Measurements from ENCODE around the gene ZNF14. TPM values are rescaled to one million over a fixed set of nuclear protein-coding genes. Genes with fewer than 3 reads are reported as not detected.

The ZNF14 gene
- total and polyA plus RNA-seq, 10 donors: 5.2 to 17.1 (median 10.5) TPM

Small RNA genes lying within 50 kb of the gene (small RNA-seq; reads per million reads assigned to genes)
- gene AC011458.2 (0 reads per million in 4 donors), gene AC011477.5 (0 reads per million in 4 donors)

Other genes starting within 250 kb of the ZNF14 start
- 1 to 10 TPM; 2.3 to 5.6 (median 3.7) TPM for gene TSSK6, start 217.6 kb downstream of the ZNF14 start, total RNA-seq
- gene TSSK6, start 217.6 kb downstream of the ZNF14 start, polyA plus RNA-seq: 1 to 10 TPM; 1.7 to 3.3 (median 2.4) TPM
- gene NDUFA13, start 216.9 kb downstream of the ZNF14 start, total RNA-seq: 100 to 1,000 TPM in 4 of 7 donors, 10 to 100 TPM in 3; 24.0 to 216 (median 182) TPM
- gene NDUFA13, start 216.9 kb downstream of the ZNF14 start, polyA plus RNA-seq: 100 to 1,000 TPM; 203 to 224 (median 204) TPM
- gene YJEFN3, start 204.2 kb downstream of the ZNF14 start, total RNA-seq: 1 to 10 TPM; 1.3 to 4.8 (median 3.2) TPM
- 10 to 100 TPM; 10.4 to 22.7 (median 13.0) TPM for gene YJEFN3, start 204.2 kb downstream of the ZNF14 start, polyA plus RNA-seq
- gene CILP2, start 194.8 kb downstream of the ZNF14 start, total RNA-seq: 1 to 10 TPM in 1 of 7 donors, under 1 TPM in 5, not detected in 1; 0.36 to 1.3 (median 0.61) TPM
- gene CILP2, start 194.8 kb downstream of the ZNF14 start, polyA plus RNA-seq: under 1 TPM; 0.15 to 0.38 (median 0.35) TPM
- 10 to 100 TPM in 2 of 7 donors, 1 to 10 TPM in 5; 5.3 to 12.5 (median 9.3) TPM for gene PBX4, start 114.4 kb downstream of the ZNF14 start, total RNA-seq
- 10 to 100 TPM in 2 of 3 donors, 1 to 10 TPM in 1; 4.4 to 17.8 (median 15.0) TPM for gene PBX4, start 114.4 kb downstream of the ZNF14 start, polyA plus RNA-seq
- 10 to 100 TPM; 23.7 to 62.8 (median 41.1) TPM for gene LPAR2, start 104.9 kb downstream of the ZNF14 start, total RNA-seq
- 10 to 100 TPM; 12.4 to 44.1 (median 41.9) TPM for gene LPAR2, start 104.9 kb downstream of the ZNF14 start, polyA plus RNA-seq
- gene GMIP, start 89.5 kb downstream of the ZNF14 start, total RNA-seq: 100 to 1,000 TPM in 2 of 7 donors, 10 to 100 TPM in 5; 59.9 to 141 (median 96.9) TPM
- 10 to 100 TPM; 26.7 to 60.5 (median 31.9) TPM for gene GMIP, start 89.5 kb downstream of the ZNF14 start, polyA plus RNA-seq
- gene ATP13A1, start 69.4 kb downstream of the ZNF14 start, total RNA-seq: 100 to 1,000 TPM in 5 of 7 donors, 10 to 100 TPM in 2; 88.4 to 301 (median 113) TPM
- 10 to 100 TPM; 39.7 to 95.3 (median 91.6) TPM for gene ATP13A1, start 69.4 kb downstream of the ZNF14 start, polyA plus RNA-seq
- gene ZNF101, start 64.3 kb downstream of the ZNF14 start, total RNA-seq: 10 to 100 TPM; 29.6 to 58.3 (median 41.1) TPM
- gene ZNF101, start 64.3 kb downstream of the ZNF14 start, polyA plus RNA-seq: 10 to 100 TPM; 29.8 to 51.9 (median 46.3) TPM
- gene ZNF506, start 88.6 kb upstream of the ZNF14 start, total RNA-seq: 100 to 1,000 TPM in 2 of 7 donors, 10 to 100 TPM in 5; 38.8 to 114 (median 42.1) TPM
- gene ZNF506, start 88.6 kb upstream of the ZNF14 start, polyA plus RNA-seq: 10 to 100 TPM in 1 of 3 donors, 1 to 10 TPM in 2; 6.3 to 10.4 (median 9.0) TPM
- gene ZNF253, start 132.8 kb upstream of the ZNF14 start, total RNA-seq: 10 to 100 TPM in 6 of 7 donors, 1 to 10 TPM in 1; 9.8 to 34.8 (median 17.1) TPM
- 1 to 10 TPM; 4.0 to 6.8 (median 5.9) TPM for gene ZNF253, start 132.8 kb upstream of the ZNF14 start, polyA plus RNA-seq
- 10 to 100 TPM in 3 of 7 donors, 1 to 10 TPM in 4; 4.7 to 21.7 (median 7.9) TPM for gene ZNF93, start 167.8 kb upstream of the ZNF14 start, total RNA-seq
- 1 to 10 TPM; 2.3 to 4.2 (median 4.1) TPM for gene ZNF93, start 167.8 kb upstream of the ZNF14 start, polyA plus RNA-seq

All from spleen (tissue), 11 donors.